ENCODE measurements around the gene PPM1H. TPM values are rescaled to one million over a fixed set of nuclear protein-coding genes. Genes with fewer than 3 reads are reported as not detected.

Gene PPM1H
- total and polyA plus RNA-seq, 10 of the 15 experiments (the other 5 are each of a cell fraction or from before 2014, with no cell fraction given): 0.11 to 0.83 (median 0.49) TPM

DNA sequence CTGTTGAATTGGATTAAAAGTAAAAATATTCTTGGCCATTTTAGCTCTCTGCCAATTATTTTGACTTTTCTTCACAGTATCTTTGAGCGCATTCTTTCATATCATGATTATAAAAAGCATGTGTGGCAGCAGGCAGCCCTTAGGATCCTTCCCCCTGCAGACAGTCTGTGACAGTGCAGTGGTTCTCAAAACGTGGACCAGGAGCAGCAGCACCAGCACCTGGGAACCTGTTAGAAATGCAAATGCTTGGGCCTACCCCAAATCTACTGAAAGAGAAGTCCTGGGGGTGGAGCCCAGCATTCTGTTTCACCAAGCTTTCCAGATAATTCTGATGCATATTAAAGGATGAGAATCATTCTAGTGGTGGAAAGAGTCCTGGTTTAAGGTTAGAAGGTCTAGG is 312.8 kb downstream of the PPM1H start (continued):
- TF ChIP-seq, protein P1, sequence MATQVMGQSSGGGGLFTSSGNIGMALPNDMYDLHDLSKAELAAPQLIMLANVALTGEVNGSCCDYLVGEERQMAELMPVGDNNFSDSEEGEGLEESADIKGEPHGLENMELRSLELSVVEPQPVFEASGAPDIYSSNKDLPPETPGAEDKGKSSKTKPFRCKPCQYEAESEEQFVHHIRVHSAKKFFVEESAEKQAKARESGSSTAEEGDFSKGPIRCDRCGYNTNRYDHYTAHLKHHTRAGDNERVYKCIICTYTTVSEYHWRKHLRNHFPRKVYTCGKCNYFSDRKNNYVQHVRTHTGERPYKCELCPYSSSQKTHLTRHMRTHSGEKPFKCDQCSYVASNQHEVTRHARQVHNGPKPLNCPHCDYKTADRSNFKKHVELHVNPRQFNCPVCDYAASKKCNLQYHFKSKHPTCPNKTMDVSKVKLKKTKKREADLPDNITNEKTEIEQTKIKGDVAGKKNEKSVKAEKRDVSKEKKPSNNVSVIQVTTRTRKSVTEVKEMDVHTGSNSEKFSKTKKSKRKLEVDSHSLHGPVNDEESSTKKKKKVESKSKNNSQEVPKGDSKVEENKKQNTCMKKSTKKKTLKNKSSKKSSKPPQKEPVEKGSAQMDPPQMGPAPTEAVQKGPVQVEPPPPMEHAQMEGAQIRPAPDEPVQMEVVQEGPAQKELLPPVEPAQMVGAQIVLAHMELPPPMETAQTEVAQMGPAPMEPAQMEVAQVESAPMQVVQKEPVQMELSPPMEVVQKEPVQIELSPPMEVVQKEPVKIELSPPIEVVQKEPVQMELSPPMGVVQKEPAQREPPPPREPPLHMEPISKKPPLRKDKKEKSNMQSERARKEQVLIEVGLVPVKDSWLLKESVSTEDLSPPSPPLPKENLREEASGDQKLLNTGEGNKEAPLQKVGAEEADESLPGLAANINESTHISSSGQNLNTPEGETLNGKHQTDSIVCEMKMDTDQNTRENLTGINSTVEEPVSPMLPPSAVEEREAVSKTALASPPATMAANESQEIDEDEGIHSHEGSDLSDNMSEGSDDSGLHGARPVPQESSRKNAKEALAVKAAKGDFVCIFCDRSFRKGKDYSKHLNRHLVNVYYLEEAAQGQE (IDR thresholded peaks at IDR 0.05; ENCODE audit: low read depth, low read length): no peak
- TF ChIP-seq MXI1 (IDR thresholded peaks at IDR 0.05; ENCODE audit: low read depth, low read length): no peak
- no peak for TF ChIP-seq JUNB (IDR thresholded peaks at IDR 0.05)
- no peak for TF ChIP-seq EZH2 (IDR thresholded peaks at IDR 0.05; ENCODE audit: borderline replicate concordance, control insufficient read depth, low read depth, low read length)
- TF ChIP-seq MYB (IDR thresholded peaks at IDR 0.05; ENCODE audit: borderline replicate concordance, low read depth, low read length): no peak

DNA sequence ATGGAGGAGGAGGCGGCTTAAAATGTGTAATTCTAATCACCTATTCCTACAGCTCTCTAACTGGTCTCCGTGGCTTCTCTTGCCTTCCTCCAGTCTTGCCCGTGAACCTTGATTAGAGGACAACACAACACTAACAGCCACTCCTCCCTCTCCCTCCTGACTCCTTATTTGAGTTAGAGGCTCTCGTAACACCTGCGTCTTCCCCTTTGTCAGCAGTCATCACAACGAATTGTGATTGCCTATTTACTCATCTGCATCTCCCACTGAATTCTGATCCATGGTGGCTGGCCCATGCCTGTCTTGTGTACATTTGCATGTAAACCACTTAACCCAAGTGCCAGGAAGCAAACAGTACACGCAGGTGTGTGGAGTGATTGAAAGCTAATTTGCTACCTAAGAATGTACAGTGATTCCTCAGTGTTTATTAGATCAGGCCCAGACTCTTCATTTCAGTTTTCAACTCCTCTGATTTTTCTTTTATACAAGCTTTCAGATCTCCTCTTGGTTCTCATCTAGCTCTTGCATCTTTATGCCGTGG is 313.8 kb downstream of the PPM1H start:
- no peaks in the 10 kb centered on the region for H3K4me1 ChIP-seq (ENCODE audit: control insufficient read depth, insufficient read depth, low read length)
- H2AFZ ChIP-seq (ENCODE audit: control insufficient read depth, low read depth, low read length): no peak overlapping the region
- H3K36me3 ChIP-seq (ENCODE audit: control insufficient read depth in 2 of 2, insufficient read depth in 2 of 2, low read length in 1 of 2): no peaks in the 10 kb centered on the region
- H3K27me3 ChIP-seq (replicated peaks in 1 of 2; ENCODE audit: control insufficient read depth in 2 of 2, insufficient read depth in 2 of 2, low read length in 1 of 2): no peaks in the 10 kb centered on the region
- H3K4me3 ChIP-seq: no peak overlapping the region
- no peaks in the 10 kb centered on the region for H4K20me1 ChIP-seq (ENCODE audit: control insufficient read depth, insufficient read depth)
- 83% methylated on average over 8 of the region's 8 CpGs for WGBS (ENCODE audit: insufficient coverage, insufficient replicate concordance, low lambda C conversion rate, missing lambda C conversion rate)
- no TSS peak for BruUV-seq (replicated peaks)
- in situ Hi-C loops (cut with MboI) (no loop called here), intact Hi-C loops (cut with micrococcal nuclease; ENCODE audit: unreplicated experiment) (no loop called here)
- RAD21 ChIA-PET (ENCODE audit: unreplicated experiment): interaction anchor here (1.0 to 1.4 kb wide), 3 partner anchors 15 to 176 kb away, joined by 3 read pairs; no protein-coding TSS in a partner anchor
- DNase-seq (ENCODE audit: low read depth, low spot score) (no peak), FAIRE-seq (no peak), ATAC-seq (no peak)
- POLR2A ChIA-PET: no interaction called here
- no peak overlapping the region for H3K27ac ChIP-seq (ENCODE audit: control insufficient read depth, insufficient read depth)
- CTCF ChIA-PET: interaction anchor here (0.6 to 1.7 kb wide), 3 partner anchors 40 to 197 kb away, joined by 3 to 6 read pairs (median 5); no protein-coding TSS in a partner anchor
- SMC1A ChIA-PET (ENCODE audit: uncharacterized antibody, unreplicated experiment): interaction anchor here (0.6 to 3.1 kb wide), 7 partner anchors 15 to 828 kb away, joined by 3 to 10 read pairs (median 4); no protein-coding TSS in a partner anchor
- H3K9me3 ChIP-seq (replicated peaks; ENCODE audit: control insufficient read depth, insufficient read depth, low read length): no peaks in the 10 kb centered on the region
- H3K4me2 ChIP-seq (ENCODE audit: control insufficient read depth, insufficient read depth): no peak overlapping the region
- no peak overlapping the region for H3K9ac ChIP-seq (ENCODE audit: control insufficient read depth, insufficient read depth, low read length)
- H3K79me2 ChIP-seq (ENCODE audit: control insufficient read depth, insufficient read depth, low read length): no peaks in the 10 kb centered on the region
- TF ChIP-seq, protein P2, sequence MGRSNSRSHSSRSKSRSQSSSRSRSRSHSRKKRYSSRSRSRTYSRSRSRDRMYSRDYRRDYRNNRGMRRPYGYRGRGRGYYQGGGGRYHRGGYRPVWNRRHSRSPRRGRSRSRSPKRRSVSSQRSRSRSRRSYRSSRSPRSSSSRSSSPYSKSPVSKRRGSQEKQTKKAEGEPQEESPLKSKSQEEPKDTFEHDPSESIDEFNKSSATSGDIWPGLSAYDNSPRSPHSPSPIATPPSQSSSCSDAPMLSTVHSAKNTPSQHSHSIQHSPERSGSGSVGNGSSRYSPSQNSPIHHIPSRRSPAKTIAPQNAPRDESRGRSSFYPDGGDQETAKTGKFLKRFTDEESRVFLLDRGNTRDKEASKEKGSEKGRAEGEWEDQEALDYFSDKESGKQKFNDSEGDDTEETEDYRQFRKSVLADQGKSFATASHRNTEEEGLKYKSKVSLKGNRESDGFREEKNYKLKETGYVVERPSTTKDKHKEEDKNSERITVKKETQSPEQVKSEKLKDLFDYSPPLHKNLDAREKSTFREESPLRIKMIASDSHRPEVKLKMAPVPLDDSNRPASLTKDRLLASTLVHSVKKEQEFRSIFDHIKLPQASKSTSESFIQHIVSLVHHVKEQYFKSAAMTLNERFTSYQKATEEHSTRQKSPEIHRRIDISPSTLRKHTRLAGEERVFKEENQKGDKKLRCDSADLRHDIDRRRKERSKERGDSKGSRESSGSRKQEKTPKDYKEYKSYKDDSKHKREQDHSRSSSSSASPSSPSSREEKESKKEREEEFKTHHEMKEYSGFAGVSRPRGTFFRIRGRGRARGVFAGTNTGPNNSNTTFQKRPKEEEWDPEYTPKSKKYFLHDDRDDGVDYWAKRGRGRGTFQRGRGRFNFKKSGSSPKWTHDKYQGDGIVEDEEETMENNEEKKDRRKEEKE (IDR thresholded peaks at IDR 0.05): no peak
- TF ChIP-seq SMAD5 (IDR thresholded peaks at IDR 0.05; ENCODE audit: low read depth) (no peak), ESRRA (IDR thresholded peaks at IDR 0.05; ENCODE audit: low read length) (no peak), IKZF2 (IDR thresholded peaks at IDR 0.05) (no peak), WRNIP1 (IDR thresholded peaks at IDR 0.05; ENCODE audit: borderline replicate concordance, low read depth, low read length) (no peak), PAX5 (IDR thresholded peaks at IDR 0.05; ENCODE audit: borderline replicate concordance, low read depth, low read length) (no peak)
- TF ChIP-seq, protein P3, sequence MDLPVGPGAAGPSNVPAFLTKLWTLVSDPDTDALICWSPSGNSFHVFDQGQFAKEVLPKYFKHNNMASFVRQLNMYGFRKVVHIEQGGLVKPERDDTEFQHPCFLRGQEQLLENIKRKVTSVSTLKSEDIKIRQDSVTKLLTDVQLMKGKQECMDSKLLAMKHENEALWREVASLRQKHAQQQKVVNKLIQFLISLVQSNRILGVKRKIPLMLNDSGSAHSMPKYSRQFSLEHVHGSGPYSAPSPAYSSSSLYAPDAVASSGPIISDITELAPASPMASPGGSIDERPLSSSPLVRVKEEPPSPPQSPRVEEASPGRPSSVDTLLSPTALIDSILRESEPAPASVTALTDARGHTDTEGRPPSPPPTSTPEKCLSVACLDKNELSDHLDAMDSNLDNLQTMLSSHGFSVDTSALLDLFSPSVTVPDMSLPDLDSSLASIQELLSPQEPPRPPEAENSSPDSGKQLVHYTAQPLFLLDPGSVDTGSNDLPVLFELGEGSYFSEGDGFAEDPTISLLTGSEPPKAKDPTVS (IDR thresholded peaks at IDR 0.05; ENCODE audit: low read depth, low read length): no peak
- TF ChIP-seq, protein P4, sequence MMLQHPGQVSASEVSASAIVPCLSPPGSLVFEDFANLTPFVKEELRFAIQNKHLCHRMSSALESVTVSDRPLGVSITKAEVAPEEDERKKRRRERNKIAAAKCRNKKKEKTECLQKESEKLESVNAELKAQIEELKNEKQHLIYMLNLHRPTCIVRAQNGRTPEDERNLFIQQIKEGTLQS (IDR thresholded peaks at IDR 0.05; ENCODE audit: borderline replicate concordance, extremely low read depth, low read depth, low read length): no peak

Data from GM12878 (cell line).